GM12875 (cell line): Measurements from ENCODE around the gene TBC1D22A.

ENCODE experiments used
- H3K4me3 ChIP-seq: one replicate; pipeline ENCODE4 v1.5.1; 2011; ENCODE audit warnings: low read depth, low read length, control low read depth
- TF ChIP-seq, protein P1 (sequence below): IDR thresholded peaks from 2 replicates; pipeline ENCODE4 v1.5.1; 2011; ENCODE audit warnings: low read depth, mild to moderate bottlenecking, control low read depth, inconsistent platforms, low read length, moderate library complexity, borderline replicate concordance; ENCODE audit not compliant: insufficient read depth

Gene TBC1D22A

GRCh38 chr22:46754110-46754799 lies 8.2 kb upstream of the TBC1D22A start:
- TF ChIP-seq, protein P1, sequence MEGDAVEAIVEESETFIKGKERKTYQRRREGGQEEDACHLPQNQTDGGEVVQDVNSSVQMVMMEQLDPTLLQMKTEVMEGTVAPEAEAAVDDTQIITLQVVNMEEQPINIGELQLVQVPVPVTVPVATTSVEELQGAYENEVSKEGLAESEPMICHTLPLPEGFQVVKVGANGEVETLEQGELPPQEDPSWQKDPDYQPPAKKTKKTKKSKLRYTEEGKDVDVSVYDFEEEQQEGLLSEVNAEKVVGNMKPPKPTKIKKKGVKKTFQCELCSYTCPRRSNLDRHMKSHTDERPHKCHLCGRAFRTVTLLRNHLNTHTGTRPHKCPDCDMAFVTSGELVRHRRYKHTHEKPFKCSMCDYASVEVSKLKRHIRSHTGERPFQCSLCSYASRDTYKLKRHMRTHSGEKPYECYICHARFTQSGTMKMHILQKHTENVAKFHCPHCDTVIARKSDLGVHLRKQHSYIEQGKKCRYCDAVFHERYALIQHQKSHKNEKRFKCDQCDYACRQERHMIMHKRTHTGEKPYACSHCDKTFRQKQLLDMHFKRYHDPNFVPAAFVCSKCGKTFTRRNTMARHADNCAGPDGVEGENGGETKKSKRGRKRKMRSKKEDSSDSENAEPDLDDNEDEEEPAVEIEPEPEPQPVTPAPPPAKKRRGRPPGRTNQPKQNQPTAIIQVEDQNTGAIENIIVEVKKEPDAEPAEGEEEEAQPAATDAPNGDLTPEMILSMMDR: no peak
- H3K4me3 ChIP-seq: no peak overlapping the region

DNA sequence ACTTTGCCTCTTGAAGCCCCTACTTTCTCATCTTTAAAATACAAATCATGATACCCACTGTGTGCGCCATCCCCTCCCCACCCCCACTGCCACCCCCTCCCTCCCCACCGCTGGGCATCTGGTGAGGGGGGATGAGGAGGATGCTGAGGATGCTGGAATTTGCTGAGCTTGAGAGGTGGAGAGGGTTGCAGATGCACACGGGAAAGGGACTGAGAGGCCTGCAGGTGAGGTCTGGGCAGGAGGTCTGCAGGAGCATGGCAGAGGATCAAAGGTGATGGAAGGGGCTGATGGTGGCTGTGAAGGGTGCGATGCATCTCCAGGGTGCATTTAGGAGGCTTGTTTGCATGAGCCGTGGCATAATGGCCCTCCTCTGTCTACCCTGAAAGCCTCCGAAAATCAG lies 7.6 kb upstream of the TBC1D22A start:
- TF ChIP-seq, protein P1: no peak
- no peak overlapping the region for H3K4me3 ChIP-seq

DNA sequence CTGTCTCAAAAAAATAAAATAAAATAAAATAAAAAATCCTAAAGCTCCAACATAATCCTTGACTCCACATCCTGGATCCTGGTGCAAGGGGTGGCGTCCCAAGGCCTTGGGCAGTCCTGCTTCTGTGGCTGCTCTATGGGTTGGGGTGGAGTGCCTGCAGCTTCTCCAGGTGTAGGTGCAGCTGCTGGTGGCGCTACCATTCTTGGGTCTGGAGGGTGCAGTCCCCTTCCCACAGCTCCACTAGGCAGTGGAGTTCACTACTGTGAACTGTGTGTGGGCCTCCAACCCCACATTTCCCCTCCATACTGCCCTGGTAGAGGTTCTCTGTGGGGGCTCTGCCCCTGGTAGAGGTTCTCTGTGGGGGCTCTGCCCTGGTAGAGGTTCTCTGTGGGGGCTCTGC lies 6.9 kb upstream of the TBC1D22A start:
- no peak overlapping the region for H3K4me3 ChIP-seq
- TF ChIP-seq, protein P1: no peak

DNA sequence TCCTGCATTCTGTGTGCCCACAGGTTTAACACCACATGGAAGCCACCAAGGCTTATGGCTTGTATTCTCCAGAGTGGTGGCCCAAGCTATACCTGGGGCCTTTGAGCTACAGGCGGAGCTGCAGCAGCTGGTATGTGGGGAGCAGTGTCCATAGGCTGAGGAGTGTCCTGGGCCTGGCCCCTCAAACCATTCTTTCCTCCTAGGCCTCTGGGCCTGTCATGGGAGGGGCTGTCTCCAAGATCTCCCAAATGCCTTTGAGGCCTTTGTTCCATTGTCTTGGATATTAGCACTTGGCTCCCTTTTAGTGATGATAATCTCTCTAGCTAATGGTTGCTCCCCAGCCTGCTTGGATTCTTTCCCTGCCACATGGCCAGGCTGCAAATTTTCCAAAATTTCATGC lies 6.4 kb upstream of the TBC1D22A start:
- H3K4me3 ChIP-seq: no peak overlapping the region
- TF ChIP-seq, protein P1: no peak

- no peak overlapping the region for H3K4me3 ChIP-seq
- TF ChIP-seq, protein P1: no peak
These were observed 5.3 kb upstream of the TBC1D22A start for GRCh38 chr22:46757104-46757503.

DNA sequence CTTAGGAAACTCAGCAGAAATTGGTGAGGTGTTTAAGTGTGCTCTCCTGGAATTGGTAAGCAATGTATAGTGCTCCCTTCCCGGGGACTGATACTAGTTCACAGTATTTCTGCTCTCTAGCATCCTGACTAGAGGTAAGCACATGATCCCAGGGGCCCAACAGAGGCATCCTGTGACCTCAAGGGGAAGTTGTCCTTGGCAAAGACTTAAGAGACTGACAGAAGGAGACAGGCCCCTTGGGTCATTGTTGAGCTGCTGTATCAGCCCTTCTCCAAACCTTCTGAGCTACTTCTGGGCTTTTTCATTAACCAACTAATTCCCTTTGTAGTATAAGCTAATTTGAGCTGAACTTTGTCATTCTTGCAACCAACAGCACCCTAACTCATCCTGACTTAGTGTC lies 4.3 kb upstream of the TBC1D22A start:
- TF ChIP-seq, protein P1: no peak
- no peak overlapping the region for H3K4me3 ChIP-seq

GRCh38 chr22:46758867-46759290 lies 3.6 kb upstream of the TBC1D22A start:
- H3K4me3 ChIP-seq: no peak overlapping the region
- TF ChIP-seq, protein P1: peak; percentile 70
